ENCODE results near the gene BCL7A.

DNA sequence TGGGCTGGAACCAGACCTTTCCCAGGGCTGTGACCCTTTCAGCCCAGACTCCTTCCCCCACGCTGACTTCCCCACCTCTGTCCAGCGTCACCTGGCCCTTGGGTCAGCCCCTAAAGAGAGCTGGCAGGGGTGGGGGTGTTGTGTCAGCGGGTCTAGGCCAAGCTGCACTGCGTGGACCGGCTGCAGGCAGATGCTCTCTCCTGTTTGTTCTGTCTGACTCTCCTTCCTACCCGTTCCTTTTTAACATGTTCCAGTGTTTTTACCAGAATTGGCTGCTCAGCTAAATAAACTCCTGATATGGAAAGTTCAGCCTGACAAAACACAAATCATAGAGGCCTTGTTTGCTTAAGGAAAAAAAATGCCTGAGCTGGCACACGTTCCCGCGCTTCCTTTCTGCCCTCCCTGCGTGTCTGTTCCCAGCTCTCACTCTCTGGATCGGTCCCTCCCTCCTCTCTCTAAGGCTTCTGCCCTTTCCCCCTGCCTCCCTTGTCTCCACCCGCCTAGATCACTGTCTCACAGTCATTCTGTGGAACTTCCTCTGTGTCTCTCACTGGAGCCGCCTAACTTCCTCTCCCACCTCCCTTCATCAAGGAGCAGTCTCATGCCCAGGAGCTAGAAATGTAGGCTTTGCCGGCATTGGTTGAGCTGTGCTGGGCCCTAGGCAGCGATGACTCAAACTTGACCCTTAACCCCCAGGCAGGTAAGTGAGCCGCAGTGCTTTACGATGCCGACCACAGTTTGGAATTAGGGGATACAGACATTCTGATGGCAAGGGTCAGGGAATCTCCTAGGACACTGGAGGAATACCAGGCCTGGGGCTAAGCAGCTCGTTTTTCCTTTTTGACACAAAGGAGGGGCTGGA is 41.4 kb downstream of the BCL7A start:
- TF ChIP-seq, protein P1, sequence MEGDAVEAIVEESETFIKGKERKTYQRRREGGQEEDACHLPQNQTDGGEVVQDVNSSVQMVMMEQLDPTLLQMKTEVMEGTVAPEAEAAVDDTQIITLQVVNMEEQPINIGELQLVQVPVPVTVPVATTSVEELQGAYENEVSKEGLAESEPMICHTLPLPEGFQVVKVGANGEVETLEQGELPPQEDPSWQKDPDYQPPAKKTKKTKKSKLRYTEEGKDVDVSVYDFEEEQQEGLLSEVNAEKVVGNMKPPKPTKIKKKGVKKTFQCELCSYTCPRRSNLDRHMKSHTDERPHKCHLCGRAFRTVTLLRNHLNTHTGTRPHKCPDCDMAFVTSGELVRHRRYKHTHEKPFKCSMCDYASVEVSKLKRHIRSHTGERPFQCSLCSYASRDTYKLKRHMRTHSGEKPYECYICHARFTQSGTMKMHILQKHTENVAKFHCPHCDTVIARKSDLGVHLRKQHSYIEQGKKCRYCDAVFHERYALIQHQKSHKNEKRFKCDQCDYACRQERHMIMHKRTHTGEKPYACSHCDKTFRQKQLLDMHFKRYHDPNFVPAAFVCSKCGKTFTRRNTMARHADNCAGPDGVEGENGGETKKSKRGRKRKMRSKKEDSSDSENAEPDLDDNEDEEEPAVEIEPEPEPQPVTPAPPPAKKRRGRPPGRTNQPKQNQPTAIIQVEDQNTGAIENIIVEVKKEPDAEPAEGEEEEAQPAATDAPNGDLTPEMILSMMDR (IDR thresholded peaks at IDR 0.05; ENCODE audit: insufficient read depth, low read length, poor library complexity, severe bottlenecking): no peak
- TF ChIP-seq EZH2phosphoT487 (conservative IDR thresholded peaks at IDR 0.05; ENCODE audit: low read length): no peak

All from SU-DHL-6 (cell line).